Activated T-cell treated with anti-CD3 and anti-CD28 coated beads, Interleukin-2, amount 50 U/mL, for 4 hours (primary cell): ENCODE data around the gene CRYGS. TPM values are rescaled to one million over a fixed set of nuclear protein-coding genes. Genes with fewer than 3 reads are reported as not detected.
"Not testable (repeated sequence)": the region's sequence is repeated elsewhere in the genome, so short reads cannot be mapped to it uniquely, and the experiment has no call there.

Experiments
- ATAC-seq, 2 donors: fragments of 200-7000 bp; cut with Tn5 transposase; one replicate each; pipeline ENCODE4 v1.10.0; 2021
- DNase-seq: peaks from one replicate; pipeline ENCODE4 v3.0.0-alpha.2; 2020
- H3K27me3 Mint-ChIP-seq: one replicate; pipeline ENCODE4 v1.8.0; 2021; ENCODE audit warnings: low read depth, mixed read lengths
- H3K36me3 Mint-ChIP-seq: one replicate; pipeline ENCODE4 v1.8.0; 2022; ENCODE audit warnings: mixed read lengths; ENCODE audit not compliant: insufficient read depth
- H3K4me1 Mint-ChIP-seq: one replicate; pipeline ENCODE4 v1.8.0; 2021; ENCODE audit warnings: low read depth, mixed read lengths
- H3K4me3 Mint-ChIP-seq: one replicate; pipeline ENCODE4 v1.8.0; 2021; ENCODE audit warnings: mild to moderate bottlenecking, moderate library complexity, mixed read lengths
- H3K9me3 Mint-ChIP-seq: one replicate; pipeline ENCODE4 v1.8.0; 2021; ENCODE audit warnings: mixed read lengths
- total RNA-seq, 3 donors: library from RNA; stranded (reverse); gene quantifications; one replicate each; pipeline ENCODE4 v1.2.1, GENCODE V29; 2021

The CRYGS gene
- 1 to 10 TPM; 1.7 to 1.8 (median 1.8) TPM for total RNA-seq

GRCh38 chr3:186544281-186544680 lies at the start of gene CRYGS:
TSS of gene CRYGS (minus strand) at chr3:186544380. CDS start at chr3:186544326, 54 bp downstream.
- H3K27me3 Mint-ChIP-seq = no peaks in the 10 kb centered on the region
- H3K4me3 Mint-ChIP-seq = no peak within 1 kb of the TSS
- peaks cover 20% of the 10 kb centered on the region for H3K4me1 Mint-ChIP-seq
- no peak for DNase-seq
- no peak for ATAC-seq
- peaks cover 19% of the 10 kb centered on the region for H3K36me3 Mint-ChIP-seq
- no peaks in the 10 kb centered on the region for H3K9me3 Mint-ChIP-seq

GRCh38 chr3:186593862-186594261 lies 49.7 kb upstream of the CRYGS start:
- Mint-ChIP-seq H3K4me3 (no peak overlapping the region), H3K27me3 (peaks cover 2% of the 10 kb centered on the region), H3K4me1 (peaks cover 17% of the 10 kb centered on the region), H3K9me3 (no peaks in the 10 kb centered on the region), H3K36me3 (no peaks in the 10 kb centered on the region)
- ATAC-seq (no peak), DNase-seq (no peak)

- Mint-ChIP-seq H3K4me1 (peaks cover 24% of the 10 kb centered on the region), H3K4me3 (no peak overlapping the region), H3K9me3 (no peaks in the 10 kb centered on the region), H3K36me3 (peaks cover 2% of the 10 kb centered on the region), H3K27me3 (no peaks in the 10 kb centered on the region)
- no peak for ATAC-seq
- no peak for DNase-seq
Observed at GRCh38 chr3:186592682-186593081, 48.5 kb upstream of the CRYGS start.

GRCh38 chr3:186590580-186591295 lies 46.6 kb upstream of the CRYGS start:
- H3K4me3 Mint-ChIP-seq = no peak overlapping the region
- H3K36me3 Mint-ChIP-seq = peaks cover 6% of the 10 kb centered on the region
- DNase-seq = no peak

GRCh38 chr3:186589856-186590579 lies 45.8 kb upstream of the CRYGS start:
- peaks cover 24% of the 10 kb centered on the region for H3K4me1 Mint-ChIP-seq
- DNase-seq = no peak
- H3K36me3 Mint-ChIP-seq = peaks cover 13% of the 10 kb centered on the region
- H3K9me3 Mint-ChIP-seq = no peaks in the 10 kb centered on the region
- ATAC-seq = peak; percentile 65 to 76
- H3K4me3 Mint-ChIP-seq = no peak overlapping the region
- H3K27me3 Mint-ChIP-seq = no peaks in the 10 kb centered on the region

More at GRCh38 chr3:186590580-186591295, 46.6 kb upstream of the CRYGS start:
- peaks cover 24% of the 10 kb centered on the region for H3K4me1 Mint-ChIP-seq
- H3K27me3 Mint-ChIP-seq = no peaks in the 10 kb centered on the region
- no peaks in the 10 kb centered on the region for H3K9me3 Mint-ChIP-seq
- no peak for ATAC-seq

GRCh38 chr3:186589121-186589520 lies 44.9 kb upstream of the CRYGS start:
- ATAC-seq (no peak), DNase-seq (no peak)
- Mint-ChIP-seq H3K36me3 (peaks cover 21% of the 10 kb centered on the region), H3K9me3 (no peaks in the 10 kb centered on the region), H3K4me1 (peaks cover 24% of the 10 kb centered on the region), H3K27me3 (no peaks in the 10 kb centered on the region), H3K4me3 (no peak overlapping the region)

- peaks cover 26% of the 10 kb centered on the region for H3K36me3 Mint-ChIP-seq
- no peak overlapping the region for H3K4me3 Mint-ChIP-seq
Observed at GRCh38 chr3:186588632-186589031, 44.5 kb upstream of the CRYGS start.

GRCh38 chr3:186587183-186587582 lies 43.0 kb upstream of the CRYGS start:
- Mint-ChIP-seq H3K36me3 (peaks cover 36% of the 10 kb centered on the region), H3K9me3 (no peaks in the 10 kb centered on the region), H3K4me1 (peaks cover 24% of the 10 kb centered on the region), H3K27me3 (no peaks in the 10 kb centered on the region), H3K4me3 (no peak overlapping the region)
- ATAC-seq = no peak
- DNase-seq = no peak

More at GRCh38 chr3:186588632-186589031, 44.5 kb upstream of the CRYGS start:
- ATAC-seq = no peak
- H3K4me1 Mint-ChIP-seq = peaks cover 24% of the 10 kb centered on the region
- no peaks in the 10 kb centered on the region for H3K27me3 Mint-ChIP-seq
- DNase-seq = no peak
- H3K9me3 Mint-ChIP-seq = no peaks in the 10 kb centered on the region

GRCh38 chr3:186586245-186586644 lies 42.1 kb upstream of the CRYGS start:
- H3K9me3 Mint-ChIP-seq, H3K4me3 Mint-ChIP-seq, ATAC-seq, H3K27me3 Mint-ChIP-seq, DNase-seq: not testable (repeated sequence)
- peaks cover 24% of the 10 kb centered on the region for H3K4me1 Mint-ChIP-seq
- H3K36me3 Mint-ChIP-seq = peaks cover 45% of the 10 kb centered on the region

GRCh38 chr3:186583831-186584230 lies 39.7 kb upstream of the CRYGS start:
- Mint-ChIP-seq H3K9me3 (no peaks in the 10 kb centered on the region), H3K4me3 (no peak overlapping the region), H3K36me3 (peaks cover 60% of the 10 kb centered on the region), H3K4me1 (peaks cover 8% of the 10 kb centered on the region), H3K27me3 (no peaks in the 10 kb centered on the region)
- ATAC-seq (peak in 1 of 2 donors; percentile 48), DNase-seq (no peak)

- ATAC-seq (no peak), DNase-seq (no peak)
- Mint-ChIP-seq H3K27me3 (no peaks in the 10 kb centered on the region), H3K4me3 (no peak overlapping the region), H3K36me3 (peaks cover 61% of the 10 kb centered on the region), H3K4me1 (peaks cover 2% of the 10 kb centered on the region), H3K9me3 (no peaks in the 10 kb centered on the region)
Observed at GRCh38 chr3:186582541-186582940, 38.4 kb upstream of the CRYGS start.

GRCh38 chr3:186580785-186581184 lies 36.6 kb upstream of the CRYGS start:
- Mint-ChIP-seq H3K9me3 (no peaks in the 10 kb centered on the region), H3K27me3 (no peaks in the 10 kb centered on the region), H3K36me3 (peaks cover 61% of the 10 kb centered on the region)

GRCh38 chr3:186577521-186577920 lies 33.3 kb upstream of the CRYGS start:
- H3K4me3 Mint-ChIP-seq = no peak overlapping the region
- ATAC-seq = no peak
- H3K27me3 Mint-ChIP-seq = no peaks in the 10 kb centered on the region
- H3K9me3 Mint-ChIP-seq = no peaks in the 10 kb centered on the region
- peaks cover 23% of the 10 kb centered on the region for H3K4me1 Mint-ChIP-seq
- H3K36me3 Mint-ChIP-seq = peaks cover 46% of the 10 kb centered on the region
- no peak for DNase-seq

More at GRCh38 chr3:186580785-186581184, 36.6 kb upstream of the CRYGS start:
- ATAC-seq (no peak), DNase-seq (no peak)
- Mint-ChIP-seq H3K4me3 (no peak overlapping the region), H3K4me1 (peaks cover 6% of the 10 kb centered on the region)

- Mint-ChIP-seq H3K4me1 (peaks cover 53% of the 10 kb centered on the region), H3K9me3 (no peaks in the 10 kb centered on the region), H3K27me3 (no peaks in the 10 kb centered on the region), H3K4me3 (peak overlapping the region; percentile 99), H3K36me3 (peaks cover 20% of the 10 kb centered on the region)
- DNase-seq (no peak), ATAC-seq (no peak)
Observed at GRCh38 chr3:186571644-186572013, 27.4 kb upstream of the CRYGS start.
